HEK293 (cell line): ENCODE measurements around the gene LYZL2.

ENCODE experiments used
- CTCF ChIA-PET: fragments of 350-600 bp; formaldehyde crosslinking; extraction: SDS; loops from one replicate; lab custom pipeline; 2021; ENCODE audit warnings: antibody characterized with exemption; lab: Yijun Ruan, JAX
- POLR2A ChIA-PET: fragments of 300-600 bp; formaldehyde crosslinking; extraction: SDS; loops from one replicate; lab custom pipeline; 2020; ENCODE audit warnings: antibody characterized with exemption, inconsistent platforms; lab: Yijun Ruan, JAX
- H3K27ac ChIP-seq: fragments of 200-500 bp; sonication (Bioruptor generic); 2 replicates; pipeline ENCODE4 v1.5.1; 2014; ENCODE audit warnings: low read depth, low read length, control low read depth, inconsistent platforms; ENCODE audit errors: extremely low read depth
- H3K36me3 ChIP-seq, 2 experiments: fragments of 200-500 bp in 1 of 2; sonication (Bioruptor generic) in 1 of 2; 1 replicate in 1 of 2; 2 replicates in 1 of 2; pipeline ENCODE4 v1.5.1; 2014 to 2017; ENCODE audit warnings: inconsistent platforms in 2 of 2, low read length in 2 of 2; ENCODE audit not compliant: control insufficient read depth in 2 of 2, insufficient read depth in 1 of 2
- H3K4me1 ChIP-seq: fragments of 200-500 bp; sonication (Bioruptor generic); 2 replicates; pipeline ENCODE4 v1.5.1; 2014; ENCODE audit warnings: mild to moderate bottlenecking, low read length, inconsistent platforms; ENCODE audit not compliant: control insufficient read depth, insufficient read depth
- H3K4me3 ChIP-seq: 2 replicates; pipeline ENCODE4 v1.5.1; 2011; ENCODE audit warnings: low read depth, mild to moderate bottlenecking, control low read depth, low read length, moderate library complexity
- H3K9me3 ChIP-seq: fragments of 200-500 bp; sonication (Bioruptor generic); 2 replicates; pipeline ENCODE4 v1.5.1; 2014; ENCODE audit warnings: low read depth, low read length, inconsistent platforms; ENCODE audit not compliant: control insufficient read depth, insufficient read depth
- EGR2 ChIP-seq: fragments of 450-650 bp; formaldehyde crosslinking; IDR thresholded peaks from 2 replicates; pipeline ENCODE4 v1.5.1; 2016; ENCODE audit warnings: low read depth, missing biosample characterization, missing genetic modification characterization
- FEZF1 ChIP-seq: fragments of 450-650 bp; formaldehyde crosslinking; IDR thresholded peaks from 2 replicates; pipeline ENCODE4 v1.5.1; 2016; ENCODE audit warnings: missing biosample characterization, missing genetic modification characterization
- GLIS2 ChIP-seq: fragments of 450-650 bp; formaldehyde crosslinking; IDR thresholded peaks from 2 replicates; pipeline ENCODE4 v1.5.1; 2016; ENCODE audit warnings: missing biosample characterization, missing genetic modification characterization
- OSR2 ChIP-seq: fragments of 450-650 bp; formaldehyde crosslinking; IDR thresholded peaks from 2 replicates; pipeline ENCODE4 v1.5.1; 2016; ENCODE audit warnings: missing biosample characterization, missing genetic modification characterization
- PRDM6 ChIP-seq: fragments of 450-650 bp; formaldehyde crosslinking; IDR thresholded peaks from 2 replicates; pipeline ENCODE4 v1.5.1; 2017; ENCODE audit warnings: missing biosample characterization, missing genetic modification characterization
- RBAK ChIP-seq: fragments of 450-650 bp; formaldehyde crosslinking; IDR thresholded peaks from 2 replicates; pipeline ENCODE4 v1.5.1; 2016; ENCODE audit warnings: missing biosample characterization, missing genetic modification characterization
- SALL2 ChIP-seq: fragments of 450-650 bp; formaldehyde crosslinking; IDR thresholded peaks from 2 replicates; pipeline ENCODE4 v1.5.0; 2017; ENCODE audit warnings: missing biosample characterization, mild to moderate bottlenecking, missing genetic modification characterization, borderline replicate concordance
- SCRT2 ChIP-seq: fragments of 450-650 bp; formaldehyde crosslinking; IDR thresholded peaks from 2 replicates; pipeline ENCODE4 v1.5.1; 2016; ENCODE audit warnings: missing biosample characterization, missing genetic modification characterization
- SP7 ChIP-seq: fragments of 450-650 bp; formaldehyde crosslinking; IDR thresholded peaks from 2 replicates; pipeline ENCODE4 v1.5.1; 2016; ENCODE audit warnings: missing biosample characterization, missing genetic modification characterization
- ZBTB21 ChIP-seq: fragments of 450-650 bp; formaldehyde crosslinking; IDR thresholded peaks from 2 replicates; pipeline ENCODE4 v1.5.1; 2017; ENCODE audit warnings: missing biosample characterization, missing genetic modification characterization
- ZBTB7A ChIP-seq: fragments of 450-650 bp; formaldehyde crosslinking; IDR thresholded peaks from 2 replicates; pipeline ENCODE4 v1.5.1; 2016; ENCODE audit warnings: low read depth, missing biosample characterization, missing genetic modification characterization
- ZNF157 ChIP-seq: fragments of 450-650 bp; formaldehyde crosslinking; IDR thresholded peaks from 2 replicates; pipeline ENCODE4 v1.5.1; 2016; ENCODE audit warnings: missing biosample characterization, missing genetic modification characterization
- ZNF211 ChIP-seq: fragments of 450-650 bp; formaldehyde crosslinking; IDR thresholded peaks from 2 replicates; pipeline ENCODE4 v1.5.1; 2016; ENCODE audit warnings: low read depth, missing biosample characterization, missing genetic modification characterization
- ZNF302 ChIP-seq: fragments of 450-650 bp; formaldehyde crosslinking; IDR thresholded peaks from 2 replicates; pipeline ENCODE4 v1.5.1; 2016; ENCODE audit warnings: missing biosample characterization, missing genetic modification characterization, low read depth
- ZNF335 ChIP-seq: fragments of 450-650 bp; formaldehyde crosslinking; conservative IDR thresholded peaks from 2 replicates; pipeline ENCODE4 v1.5.1; 2016; ENCODE audit warnings: missing biosample characterization, missing genetic modification characterization
- ZNF341 ChIP-seq: fragments of 450-650 bp; formaldehyde crosslinking; IDR thresholded peaks from 2 replicates; pipeline ENCODE4; 2016; ENCODE audit warnings: low read depth, missing biosample characterization, missing genetic modification characterization
- ZNF48 ChIP-seq: fragments of 450-650 bp; formaldehyde crosslinking; IDR thresholded peaks from 2 replicates; pipeline ENCODE4 v1.5.1; 2016; ENCODE audit warnings: missing biosample characterization, missing genetic modification characterization
- ZNF514 ChIP-seq: fragments of 450-650 bp; formaldehyde crosslinking; IDR thresholded peaks from 2 replicates; pipeline ENCODE4 v1.5.1; 2016; ENCODE audit warnings: missing biosample characterization, missing genetic modification characterization
- ZNF518A ChIP-seq: fragments of 450-650 bp; formaldehyde crosslinking; conservative IDR thresholded peaks from 2 replicates; pipeline ENCODE4 v1.5.1; 2016; ENCODE audit warnings: low read depth, missing biosample characterization, missing genetic modification characterization
- ZNF521 ChIP-seq: fragments of 450-650 bp; formaldehyde crosslinking; IDR thresholded peaks from 2 replicates; pipeline ENCODE4 v1.5.1; 2017; ENCODE audit warnings: missing biosample characterization, mild to moderate bottlenecking, missing genetic modification characterization
- ZNF560 ChIP-seq: fragments of 450-650 bp; formaldehyde crosslinking; IDR thresholded peaks from 2 replicates; pipeline ENCODE4 v1.5.1; 2017; ENCODE audit warnings: missing biosample characterization, missing genetic modification characterization, borderline replicate concordance
- ZNF629 ChIP-seq: fragments of 450-650 bp; formaldehyde crosslinking; IDR thresholded peaks from 2 replicates; pipeline ENCODE4 v1.5.1; 2017; ENCODE audit warnings: missing biosample characterization, missing genetic modification characterization
- ZNF639 ChIP-seq: fragments of 450-650 bp; formaldehyde crosslinking; IDR thresholded peaks from 2 replicates; pipeline ENCODE4 v1.5.1; 2016; ENCODE audit warnings: missing biosample characterization, missing genetic modification characterization
- ZNF654 ChIP-seq: fragments of 450-650 bp; formaldehyde crosslinking; IDR thresholded peaks from 2 replicates; pipeline ENCODE4 v1.5.1; 2016; ENCODE audit warnings: low read depth, missing biosample characterization, missing genetic modification characterization
- ZSCAN23 ChIP-seq: fragments of 450-650 bp; formaldehyde crosslinking; IDR thresholded peaks from 2 replicates; pipeline ENCODE4 v1.5.1; 2016; ENCODE audit warnings: missing biosample characterization, missing genetic modification characterization
- TF ChIP-seq, protein P1 (sequence below): fragments of 450-650 bp; formaldehyde crosslinking; IDR thresholded peaks from 2 replicates; pipeline ENCODE4 v1.5.1; 2016; ENCODE audit warnings: missing biosample characterization, missing genetic modification characterization
- TF ChIP-seq, protein P2 (sequence below): fragments of 450-650 bp; formaldehyde crosslinking; IDR thresholded peaks from 2 replicates; pipeline ENCODE4 v1.5.1; 2016; ENCODE audit warnings: missing biosample characterization, missing genetic modification characterization

Gene LYZL2

DNA sequence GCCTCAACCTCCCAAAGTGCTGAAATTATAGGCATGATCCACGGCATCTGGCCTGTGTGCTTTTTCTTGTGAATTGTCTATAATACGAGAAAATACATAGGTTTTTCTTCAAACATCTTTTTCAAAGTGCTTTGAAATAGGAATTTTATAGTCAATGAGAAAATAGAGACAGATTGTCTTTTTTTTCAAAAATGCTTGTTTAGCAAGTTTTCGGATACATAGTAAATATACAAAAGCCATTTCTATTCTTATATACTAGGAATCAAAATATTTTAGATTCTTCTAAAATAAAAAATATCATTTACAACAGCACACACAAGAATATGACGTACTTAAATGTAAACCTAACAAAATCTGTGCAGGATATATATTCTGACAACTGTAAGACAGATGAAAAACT is 1.6 kb upstream of the LYZL2 start:
- TF ChIP-seq SCRT2 (tag by site-specific recombination) (no peak), ZNF157 (no peak), ZNF514 (tag by site-specific recombination) (no peak), GLIS2 (tag by site-specific recombination) (no peak), ZNF560 (tag by site-specific recombination) (no peak), ZNF521 (no peak), ZNF48 (tag by site-specific recombination) (no peak), ZNF211 (tag by site-specific recombination) (no peak), ZSCAN23 (no peak), SP7 (tag by site-specific recombination) (no peak), ZNF629 (tag by site-specific recombination) (no peak)
- TF ChIP-seq, protein P1, sequence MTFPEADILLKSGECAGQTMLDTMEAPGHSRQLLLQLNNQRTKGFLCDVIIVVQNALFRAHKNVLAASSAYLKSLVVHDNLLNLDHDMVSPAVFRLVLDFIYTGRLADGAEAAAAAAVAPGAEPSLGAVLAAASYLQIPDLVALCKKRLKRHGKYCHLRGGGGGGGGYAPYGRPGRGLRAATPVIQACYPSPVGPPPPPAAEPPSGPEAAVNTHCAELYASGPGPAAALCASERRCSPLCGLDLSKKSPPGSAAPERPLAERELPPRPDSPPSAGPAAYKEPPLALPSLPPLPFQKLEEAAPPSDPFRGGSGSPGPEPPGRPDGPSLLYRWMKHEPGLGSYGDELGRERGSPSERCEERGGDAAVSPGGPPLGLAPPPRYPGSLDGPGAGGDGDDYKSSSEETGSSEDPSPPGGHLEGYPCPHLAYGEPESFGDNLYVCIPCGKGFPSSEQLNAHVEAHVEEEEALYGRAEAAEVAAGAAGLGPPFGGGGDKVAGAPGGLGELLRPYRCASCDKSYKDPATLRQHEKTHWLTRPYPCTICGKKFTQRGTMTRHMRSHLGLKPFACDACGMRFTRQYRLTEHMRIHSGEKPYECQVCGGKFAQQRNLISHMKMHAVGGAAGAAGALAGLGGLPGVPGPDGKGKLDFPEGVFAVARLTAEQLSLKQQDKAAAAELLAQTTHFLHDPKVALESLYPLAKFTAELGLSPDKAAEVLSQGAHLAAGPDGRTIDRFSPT (tag by site-specific recombination), result no peak
- TF ChIP-seq, all 188 proteins: peak for 0
- ChIA-PET CTCF (interaction anchor here (0.6 to 2.1 kb wide), 3 partner anchors 9 to 47 kb away, joined by 3 to 6 read pairs (median 4); no protein-coding TSS in a partner anchor), POLR2A (no interaction called here)
- H3K4me1 ChIP-seq, result no peaks in the 10 kb centered on the region
- H3K27ac ChIP-seq, result no peak overlapping the region
- no peak overlapping the region for H3K4me3 ChIP-seq
- no peaks in the 10 kb centered on the region for H3K9me3 ChIP-seq
- H3K36me3 ChIP-seq, result no peaks in the 10 kb centered on the region

DNA sequence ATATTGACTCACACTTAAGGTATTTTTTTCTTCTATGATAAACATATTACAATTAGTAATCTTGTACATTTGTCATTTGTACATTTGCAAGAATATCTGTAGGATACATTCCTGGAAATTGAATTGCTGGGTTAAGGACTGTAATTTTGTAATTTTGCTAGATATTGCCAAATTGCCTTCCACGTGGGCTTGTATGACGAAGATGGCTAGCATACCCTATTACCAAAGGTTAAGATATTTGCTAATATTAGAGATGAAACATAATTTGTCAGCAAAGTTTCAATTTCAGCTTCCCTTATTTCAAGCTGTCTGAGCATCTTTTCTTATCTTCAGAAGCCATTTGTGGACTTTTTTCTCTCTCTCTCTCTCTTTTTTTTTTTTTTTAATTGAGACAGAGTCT is 1.0 kb upstream of the LYZL2 start:
- no peak overlapping the region for H3K27ac ChIP-seq
- no peaks in the 10 kb centered on the region for H3K9me3 ChIP-seq
- no peak overlapping the region for H3K4me3 ChIP-seq
- ChIA-PET CTCF (interaction anchor here (0.6 to 2.1 kb wide), 2 partner anchors 10 to 29 kb away, joined by 3 to 6 read pairs; no protein-coding TSS in a partner anchor), POLR2A (no interaction called here)
- no peaks in the 10 kb centered on the region for H3K36me3 ChIP-seq
- no peaks in the 10 kb centered on the region for H3K4me1 ChIP-seq
- TF ChIP-seq PRDM6 (no peak), ZNF157 (no peak), ZBTB7A (tag by site-specific recombination) (no peak), EGR2 (no peak), ZNF341 (no peak), SALL2 (tag by site-specific recombination) (no peak), ZBTB21 (tag by site-specific recombination) (no peak), ZNF654 (tag by site-specific recombination) (no peak), ZNF514 (tag by site-specific recombination) (no peak), ZNF518A (tag by site-specific recombination) (no peak), OSR2 (tag by site-specific recombination) (no peak), FEZF1 (tag by site-specific recombination) (no peak), ZNF639 (no peak), ZNF335 (tag by site-specific recombination) (no peak), ZNF302 (tag by site-specific recombination) (no peak), RBAK (no peak)
- TF ChIP-seq, protein P2, sequence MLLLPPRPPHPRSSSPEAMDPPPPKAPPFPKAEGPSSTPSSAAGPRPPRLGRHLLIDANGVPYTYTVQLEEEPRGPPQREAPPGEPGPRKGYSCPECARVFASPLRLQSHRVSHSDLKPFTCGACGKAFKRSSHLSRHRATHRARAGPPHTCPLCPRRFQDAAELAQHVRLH (tag by site-specific recombination), result no peak
